K562 (cell line): ENCODE results near the gene BRINP1. TPM values are rescaled to one million over a fixed set of nuclear protein-coding genes. Genes with fewer than 3 reads are reported as not detected.

Experiments used
- ATAC-seq: fragments of 200-7000 bp; cut with Tn5 transposase; 3 replicates; pipeline ENCODE4 v1.9.1; 2020; ENCODE audit warnings: moderate library complexity
- BruUV-seq: library from RNA; stranded (reverse); fragments of 400-500 nt; replicated peaks from 2 replicates; lab custom pipeline; 2021; lab: Mats Ljungman, UMichigan
- CTCF ChIA-PET: fragments of 300-600 bp; formaldehyde crosslinking; extraction: SDS; loops from one replicate; lab custom pipeline; 2021; ENCODE audit warnings: low intra/inter-chr PET ratio; lab: Yijun Ruan, JAX
- POLR2A ChIA-PET: fragments of 300-600, 350-650 bp; sonication (Branson Sonifier 250); formaldehyde crosslinking; extraction: SDS; loops from one replicate; lab custom pipeline; 2021; ENCODE audit warnings: antibody characterized with exemption, inconsistent platforms; lab: Yijun Ruan, JAX
- DNase-seq, 4 experiments: peaks; one replicate each; pipeline versions ENCODE4 v3.0.0 to v3.0.0-alpha.2; 2011 to 2018; ENCODE audit warnings: low spot score in 3 of 4, mixed read lengths in 3 of 4; ENCODE audit errors: extremely low read depth in 1 of 4
- FAIRE-seq: peaks from 2 replicates; lab custom pipeline; 2011; peaks lifted over from hg19 to GRCh38; lab: Jason Lieb, UNC
- H2AFZ ChIP-seq: 2 replicates; pipeline ENCODE4 v1.6.0; 2011; ENCODE audit warnings: low read depth, low read length, control low read depth, inconsistent platforms
- H3K27ac ChIP-seq: fragments of 200-600 bp; 3 replicates; pipeline ENCODE4 v1.8.0; 2011; ENCODE audit warnings: low read depth, mild to moderate bottlenecking, control low read depth, inconsistent platforms, low read length, moderate library complexity, mixed read lengths; ENCODE audit errors: extremely low read depth
- H3K27me3 ChIP-seq, 2 experiments: fragments of 300-600 bp in 1 of 2; 2 replicates in 1 of 2; 3 replicates in 1 of 2; pipeline versions ENCODE4 v1.6.0 to v1.8.0; 2011; ENCODE audit warnings: inconsistent platforms in 2 of 2, low read length in 2 of 2, mild to moderate bottlenecking in 1 of 2, mixed read lengths in 1 of 2, moderate library complexity in 1 of 2; ENCODE audit not compliant: control insufficient read depth in 2 of 2, insufficient read depth in 2 of 2
- H3K36me3 ChIP-seq: fragments of 300-600 bp; 3 replicates; pipeline ENCODE4 v1.8.0; 2011; ENCODE audit warnings: mild to moderate bottlenecking, low read length, inconsistent platforms; ENCODE audit not compliant: control insufficient read depth, insufficient read depth
- H3K4me1 ChIP-seq, 2 experiments: fragments of 200-600 bp in 1 of 2; replicated peaks in 1 of 2; 2 replicates in 1 of 2; 3 replicates in 1 of 2; pipeline versions ENCODE4 v1.5.1 to v1.8.0; 2011; ENCODE audit warnings: inconsistent platforms in 2 of 2, low read length in 2 of 2, mild to moderate bottlenecking in 1 of 2, mixed read lengths in 1 of 2, moderate library complexity in 1 of 2; ENCODE audit not compliant: control insufficient read depth in 2 of 2, insufficient read depth in 2 of 2
- H3K4me2 ChIP-seq: 2 replicates; pipeline ENCODE4 v1.6.1; 2011; ENCODE audit warnings: low read length, control low read depth, inconsistent platforms, mixed read lengths; ENCODE audit not compliant: insufficient read depth
- H3K4me3 ChIP-seq: fragments of 200-600 bp; sonication (generic), shearing (Covaris generic); 2 replicates; pipeline ENCODE4 v1.5.1; 2016; ENCODE audit warnings: control low read depth, inconsistent platforms
- H3K79me2 ChIP-seq: fragments of 200-600 bp; 3 replicates; pipeline ENCODE4 v1.8.0; 2011; ENCODE audit warnings: low read length, inconsistent platforms; ENCODE audit not compliant: control insufficient read depth, insufficient read depth
- H3K9ac ChIP-seq, 2 experiments: 2 replicates each; pipeline versions ENCODE4 v1.6.0 to v1.6.1; 2011; ENCODE audit warnings: low read depth in 2 of 2, low read length in 2 of 2, control low read depth in 1 of 2, inconsistent platforms in 1 of 2, mild to moderate bottlenecking in 1 of 2, mixed read lengths in 1 of 2; ENCODE audit not compliant: insufficient read depth in 1 of 2
- H3K9me1 ChIP-seq: one replicate; pipeline ENCODE4 v1.6.0; 2011; ENCODE audit warnings: inconsistent platforms, mild to moderate bottlenecking, low read length, moderate library complexity; ENCODE audit not compliant: control insufficient read depth, insufficient read depth
- H3K9me3 ChIP-seq: replicated peaks from 2 replicates; pipeline ENCODE4 v1.5.1; 2011; ENCODE audit warnings: low read depth, low read length, inconsistent platforms; ENCODE audit not compliant: control insufficient read depth, insufficient read depth
- H4K20me1 ChIP-seq: replicated peaks from 2 replicates; pipeline ENCODE4 v1.6.1; 2011; ENCODE audit warnings: low read length, inconsistent platforms, mixed read lengths; ENCODE audit not compliant: control insufficient read depth, insufficient read depth
- CTBP1 ChIP-seq: fragments of 450-650 bp; IDR thresholded peaks from 2 replicates; pipeline ENCODE4 v1.6.1; 2016; ENCODE audit warnings: borderline replicate concordance
- ETV6 ChIP-seq, 3 experiments: fragments of 150-350 bp in 1 of 3; sonication (generic) in 1 of 3; formaldehyde crosslinking in 1 of 3; IDR thresholded peaks; 2 replicates each; pipeline versions ENCODE4 v1.6.1 to v1.8.0; 2014 to 2022; ENCODE audit warnings: borderline replicate concordance in 2 of 3, low read depth in 2 of 3, antibody characterized with exemption in 1 of 3, low read length in 1 of 3, mild to moderate bottlenecking in 1 of 3, missing genetic modification reagents in 1 of 3
- GTF2F1 ChIP-seq: IDR thresholded peaks from 2 replicates; pipeline ENCODE4 v1.6.1; 2011; ENCODE audit warnings: low read depth, low read length, improper control_type of control experiment
- IRF2 ChIP-seq: sonication (generic); formaldehyde crosslinking; IDR thresholded peaks from 2 replicates; pipeline ENCODE4 v1.8.1; 2022; ENCODE audit warnings: mild to moderate bottlenecking, missing genetic modification reagents
- MED1 ChIP-seq: sonication (generic); formaldehyde crosslinking; IDR thresholded peaks from 2 replicates; pipeline ENCODE4 v1.8.1; 2023; ENCODE audit warnings: missing genetic modification reagents, borderline replicate concordance
- MIER1 ChIP-seq: fragments of 450-650 bp; IDR thresholded peaks from 2 replicates; pipeline ENCODE4 v1.6.1; 2016; ENCODE audit warnings: antibody characterized with exemption, mild to moderate bottlenecking, low read depth
- OTX1 ChIP-seq: fragments of 450-650 bp; formaldehyde crosslinking; IDR thresholded peaks from 2 replicates; pipeline ENCODE4 v1.4.0; 2022; ENCODE audit warnings: mild to moderate bottlenecking
- PRPF4 ChIP-seq: fragments of 200-400 bp; formaldehyde crosslinking; IDR thresholded peaks from one replicate; pipeline ENCODE4 v1.6.1; 2017; ENCODE audit warnings: low read length, low read depth, mild to moderate bottlenecking; ENCODE audit not compliant: insufficient read depth, poor library complexity, severe bottlenecking
- RAD21 ChIP-seq, 2 experiments: fragments of 250-450 bp in 1 of 2; fragments of 450-650 bp in 1 of 2; sonication (Bioruptor Pico) in 1 of 2; formaldehyde crosslinking in 1 of 2; IDR thresholded peaks in 1 of 2; conservative IDR thresholded peaks in 1 of 2; 2 replicates each; pipeline versions ENCODE4 v1.4.0 to v1.8.0; 2020 to 2022; ENCODE audit warnings: mild to moderate bottlenecking in 2 of 2, moderate library complexity in 1 of 2
- RFX1 ChIP-seq: fragments of 450-650 bp; IDR thresholded peaks from 2 replicates; pipeline ENCODE4 v1.6.1; 2016; ENCODE audit warnings: mild to moderate bottlenecking, moderate library complexity
- SRSF7 ChIP-seq: fragments of 200-400 bp; formaldehyde crosslinking; optimal IDR thresholded peaks from 2 replicates; pipeline ENCODE3; 2017; ENCODE audit warnings: mild to moderate bottlenecking, low read depth, low read length
- TBL1XR1 ChIP-seq, 2 experiments: IDR thresholded peaks; 2 replicates each; pipeline ENCODE4 v1.6.1; 2012; ENCODE audit warnings: improper control_type of control experiment in 2 of 2, low read length in 2 of 2, mild to moderate bottlenecking in 1 of 2
- in situ Hi-C: fragments of 300-500 bp; cut with MboI; formaldehyde crosslinking; loops from 4 replicates; pipeline ENCODE4 v1.15.0; 2018; ENCODE audit warnings: inconsistent platforms, mixed read lengths
- intact Hi-C: fragments of 100-400 bp; cut with micrococcal nuclease; formaldehyde crosslinking; loops from 2 replicates; pipeline ENCODE4 v1.14.2; 2022
- polyA plus RNA-seq, 8 experiments: library from polyadenylated mRNA; depleted of rRNA in 4 of 8; stranded (reverse) in 5 of 8; unstranded in 3 of 8; fragments of >200 nt; fragmentation: Nextera tagmentation in 2 of 8; fragmentation: Illumina TruSeq in 1 of 8; extraction: Ambion mirVana in 2 of 8; extraction: Trizol in 1 of 8; gene quantifications; 2 replicates each; pipeline versions ENCODE4 v1.2.1 to v1.2.3, GENCODE V29; 2011 to 2014; ENCODE audit warnings: inconsistent platforms in 1 of 8, missing spikeins in 1 of 8
- total RNA-seq, 7 experiments: library from RNA; depleted of rRNA in 6 of 7; stranded (reverse); fragments of >200 nt in 6 of 7; fragmentation: Illumina TruSeq in 2 of 7; extraction: Trizol in 2 of 7; gene quantifications; 2 replicates each; pipeline versions ENCODE4 v1.2.1 to v1.2.3, GENCODE V29; 2011 to 2021; ENCODE audit warnings: low replicate concordance in 1 of 7
- TF ChIP-seq, protein P1 (sequence below): fragments of 200-800 bp; sonication (Bioruptor generic); IDR thresholded peaks from 2 replicates; pipeline ENCODE4 v1.6.1; 2017; ENCODE audit warnings: missing genetic modification characterization, missing compliant biosample characterization
- TF ChIP-seq, protein P2 (sequence below): fragments of 450-650 bp; IDR thresholded peaks from 2 replicates; pipeline ENCODE4 v1.7.0; 2016; ENCODE audit warnings: borderline replicate concordance
- TF ChIP-seq, protein P3 (sequence below): IDR thresholded peaks from 3 replicates; pipeline ENCODE4 v1.6.1; 2011; ENCODE audit warnings: borderline replicate concordance, mild to moderate bottlenecking; ENCODE audit not compliant: insufficient read length, insufficient read depth

BRINP1 gene
- total and polyA plus RNA-seq, 9 of the 15 experiments (the other 6 are each of a cell fraction or from before 2014, with no cell fraction given), result not detected

DNA sequence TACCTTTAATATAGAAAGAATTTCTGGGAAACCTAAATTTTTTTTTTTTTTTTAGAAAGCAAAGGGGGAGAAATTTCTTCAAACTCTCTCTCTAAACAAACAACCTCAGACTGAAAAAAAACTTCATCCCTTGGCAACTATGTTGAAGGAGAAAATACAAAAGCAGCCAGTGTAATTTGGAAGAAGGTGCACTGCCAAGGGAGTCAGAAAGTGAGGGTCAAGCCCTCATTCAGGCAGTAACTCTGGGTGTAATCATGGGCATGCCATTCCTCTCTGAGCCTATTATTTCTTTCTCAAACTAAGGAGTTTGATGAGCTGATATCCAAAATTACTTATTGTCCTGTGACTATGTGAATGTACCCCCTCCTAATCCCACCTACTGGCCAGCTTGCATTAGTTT, 203.1 kb downstream of the BRINP1 start:
- Histone ChIP-seq H3K36me3 (no peaks in the 10 kb centered on the region), H3K4me2 (no peak overlapping the region), H4K20me1 (no peaks in the 10 kb centered on the region), H3K27ac (no peak overlapping the region), H3K79me2 (no peaks in the 10 kb centered on the region), H2AFZ (no peak overlapping the region), H3K9ac (no peak overlapping the region), H3K9me3 (no peaks in the 10 kb centered on the region), H3K4me1 (no peaks in the 10 kb centered on the region), H3K27me3 (no peaks in the 10 kb centered on the region), H3K9me1 (no peaks in the 10 kb centered on the region), H3K4me3 (no peak overlapping the region)
- no peak for DNase-seq
- no peak for ATAC-seq
- FAIRE-seq, result no peak
- CTCF ChIA-PET, result no interaction called here
- POLR2A ChIA-PET, result no interaction called here
- intact Hi-C loops, result no loop called here
- BruUV-seq, result no TSS peak
- in situ Hi-C loops, result no loop called here
- TF ChIP-seq PRPF4 (no peak), SRSF7 (no peak), IRF2 (CRISPR knock-in tag) (no peak), ETV6 (IDR thresholded peaks at IDR 0.05; ENCODE audit: borderline replicate concordance in 1 of 2, low read depth in 2 of 2, low read length in 1 of 2) (no peak), ETV6 (CRISPR knock-in tag; IDR thresholded peaks at IDR 0.05; ENCODE audit: borderline replicate concordance) (no peak), GTF2F1 (no peak), CTBP1 (no peak), OTX1 (CRISPR knock-in tag) (no peak), MIER1 (no peak), RAD21 (CRISPR knock-in tag; conservative IDR thresholded peaks at IDR 0.05 in 1 of 2, IDR thresholded peaks at IDR 0.05 in 1 of 2) (no peak), RFX1 (no peak), MED1 (CRISPR knock-in tag) (no peak), TBL1XR1 (IDR thresholded peaks at IDR 0.05; ENCODE audit: low read length in 2 of 2) (no peak)
- TF ChIP-seq, protein P1, sequence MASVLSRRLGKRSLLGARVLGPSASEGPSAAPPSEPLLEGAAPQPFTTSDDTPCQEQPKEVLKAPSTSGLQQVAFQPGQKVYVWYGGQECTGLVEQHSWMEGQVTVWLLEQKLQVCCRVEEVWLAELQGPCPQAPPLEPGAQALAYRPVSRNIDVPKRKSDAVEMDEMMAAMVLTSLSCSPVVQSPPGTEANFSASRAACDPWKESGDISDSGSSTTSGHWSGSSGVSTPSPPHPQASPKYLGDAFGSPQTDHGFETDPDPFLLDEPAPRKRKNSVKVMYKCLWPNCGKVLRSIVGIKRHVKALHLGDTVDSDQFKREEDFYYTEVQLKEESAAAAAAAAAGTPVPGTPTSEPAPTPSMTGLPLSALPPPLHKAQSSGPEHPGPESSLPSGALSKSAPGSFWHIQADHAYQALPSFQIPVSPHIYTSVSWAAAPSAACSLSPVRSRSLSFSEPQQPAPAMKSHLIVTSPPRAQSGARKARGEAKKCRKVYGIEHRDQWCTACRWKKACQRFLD (CRISPR knock-in tag), result no peak
- TF ChIP-seq, protein P2, sequence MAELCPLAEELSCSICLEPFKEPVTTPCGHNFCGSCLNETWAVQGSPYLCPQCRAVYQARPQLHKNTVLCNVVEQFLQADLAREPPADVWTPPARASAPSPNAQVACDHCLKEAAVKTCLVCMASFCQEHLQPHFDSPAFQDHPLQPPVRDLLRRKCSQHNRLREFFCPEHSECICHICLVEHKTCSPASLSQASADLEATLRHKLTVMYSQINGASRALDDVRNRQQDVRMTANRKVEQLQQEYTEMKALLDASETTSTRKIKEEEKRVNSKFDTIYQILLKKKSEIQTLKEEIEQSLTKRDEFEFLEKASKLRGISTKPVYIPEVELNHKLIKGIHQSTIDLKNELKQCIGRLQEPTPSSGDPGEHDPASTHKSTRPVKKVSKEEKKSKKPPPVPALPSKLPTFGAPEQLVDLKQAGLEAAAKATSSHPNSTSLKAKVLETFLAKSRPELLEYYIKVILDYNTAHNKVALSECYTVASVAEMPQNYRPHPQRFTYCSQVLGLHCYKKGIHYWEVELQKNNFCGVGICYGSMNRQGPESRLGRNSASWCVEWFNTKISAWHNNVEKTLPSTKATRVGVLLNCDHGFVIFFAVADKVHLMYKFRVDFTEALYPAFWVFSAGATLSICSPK, result no peak
- TF ChIP-seq, protein P3, sequence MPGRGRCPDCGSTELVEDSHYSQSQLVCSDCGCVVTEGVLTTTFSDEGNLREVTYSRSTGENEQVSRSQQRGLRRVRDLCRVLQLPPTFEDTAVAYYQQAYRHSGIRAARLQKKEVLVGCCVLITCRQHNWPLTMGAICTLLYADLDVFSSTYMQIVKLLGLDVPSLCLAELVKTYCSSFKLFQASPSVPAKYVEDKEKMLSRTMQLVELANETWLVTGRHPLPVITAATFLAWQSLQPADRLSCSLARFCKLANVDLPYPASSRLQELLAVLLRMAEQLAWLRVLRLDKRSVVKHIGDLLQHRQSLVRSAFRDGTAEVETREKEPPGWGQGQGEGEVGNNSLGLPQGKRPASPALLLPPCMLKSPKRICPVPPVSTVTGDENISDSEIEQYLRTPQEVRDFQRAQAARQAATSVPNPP, result no peak
